GM10248 (cell line): Measurements from ENCODE around the gene PCA3.

Source experiments
- CTCF ChIA-PET: fragments of 300-600 bp; sonication (Branson Sonifier 250); formaldehyde crosslinking; extraction: SDS; loops from one replicate; lab custom pipeline; 2021; ENCODE audit warnings: antibody characterized with exemption; lab: Yijun Ruan, JAX
- POLR2A ChIA-PET: fragments of 350-650 bp; sonication (Branson Sonifier 250); formaldehyde crosslinking; extraction: SDS; loops from one replicate; lab custom pipeline; 2020; ENCODE audit warnings: antibody characterized with exemption; lab: Yijun Ruan, JAX
- DNase-seq: peaks from one replicate; pipeline ENCODE4 v3.0.0; 2012; ENCODE audit errors: extremely low spot score
- TF ChIP-seq, protein P1 (sequence below): IDR thresholded peaks from 2 replicates; pipeline ENCODE4 v1.5.1; 2012; ENCODE audit warnings: mild to moderate bottlenecking, low read depth; ENCODE audit errors: extremely low read depth, missing control alignments, control extremely low read depth

Gene PCA3

DNA sequence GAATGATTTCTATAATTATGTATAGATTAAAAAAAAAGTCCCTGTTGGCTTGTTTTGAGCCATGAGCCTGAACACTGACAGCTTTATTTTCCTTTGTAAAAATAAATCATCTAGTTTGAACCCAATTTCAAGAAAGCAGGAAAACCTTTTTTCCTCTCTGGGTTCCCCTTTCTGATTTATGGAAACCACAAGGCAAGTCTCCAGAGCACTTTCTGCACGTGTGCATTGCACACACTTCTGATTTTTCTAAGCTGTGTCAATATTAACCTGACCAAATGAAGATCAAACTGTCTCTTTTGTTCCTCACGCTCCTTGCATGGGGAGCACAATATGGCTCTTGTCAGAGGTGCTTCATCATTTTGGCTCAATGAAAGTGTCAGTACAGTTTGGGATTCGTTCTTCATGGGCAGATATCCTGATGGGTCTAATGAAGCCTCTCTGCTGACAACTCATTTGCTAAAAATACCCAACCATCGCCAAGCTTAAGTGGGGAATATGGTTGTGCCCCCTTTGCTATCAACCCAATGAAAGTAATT is 39.2 kb upstream of the PCA3 start:
- DNase-seq = no peak
- TF ChIP-seq, protein P1, sequence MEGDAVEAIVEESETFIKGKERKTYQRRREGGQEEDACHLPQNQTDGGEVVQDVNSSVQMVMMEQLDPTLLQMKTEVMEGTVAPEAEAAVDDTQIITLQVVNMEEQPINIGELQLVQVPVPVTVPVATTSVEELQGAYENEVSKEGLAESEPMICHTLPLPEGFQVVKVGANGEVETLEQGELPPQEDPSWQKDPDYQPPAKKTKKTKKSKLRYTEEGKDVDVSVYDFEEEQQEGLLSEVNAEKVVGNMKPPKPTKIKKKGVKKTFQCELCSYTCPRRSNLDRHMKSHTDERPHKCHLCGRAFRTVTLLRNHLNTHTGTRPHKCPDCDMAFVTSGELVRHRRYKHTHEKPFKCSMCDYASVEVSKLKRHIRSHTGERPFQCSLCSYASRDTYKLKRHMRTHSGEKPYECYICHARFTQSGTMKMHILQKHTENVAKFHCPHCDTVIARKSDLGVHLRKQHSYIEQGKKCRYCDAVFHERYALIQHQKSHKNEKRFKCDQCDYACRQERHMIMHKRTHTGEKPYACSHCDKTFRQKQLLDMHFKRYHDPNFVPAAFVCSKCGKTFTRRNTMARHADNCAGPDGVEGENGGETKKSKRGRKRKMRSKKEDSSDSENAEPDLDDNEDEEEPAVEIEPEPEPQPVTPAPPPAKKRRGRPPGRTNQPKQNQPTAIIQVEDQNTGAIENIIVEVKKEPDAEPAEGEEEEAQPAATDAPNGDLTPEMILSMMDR = no peak
- POLR2A ChIA-PET = no interaction called here
- CTCF ChIA-PET = interaction anchor here (1.3 kb wide), 1 partner anchor 14 kb away, joined by 3 read pairs; no protein-coding TSS in a partner anchor

- ChIA-PET CTCF (interaction anchor here (0.8 to 2.7 kb wide), 4 partner anchors 10 to 23 kb away, joined by 3 to 6 read pairs (median 3); no protein-coding TSS in a partner anchor), POLR2A (no interaction called here)
- TF ChIP-seq, protein P1 = no peak
- no peak for DNase-seq
Observed at GRCh38 chr9:76725885-76726284, 38.4 kb upstream of the PCA3 start.

GRCh38 chr9:76729116-76729515 is 35.1 kb upstream of the PCA3 start:
- CTCF ChIA-PET = interaction anchor here (1.0 to 2.0 kb wide), 2 partner anchors 24 to 126 kb away, joined by 3 to 4 read pairs; no protein-coding TSS in a partner anchor
- TF ChIP-seq, protein P1 = no peak
- no peak for DNase-seq
- POLR2A ChIA-PET = no interaction called here

- CTCF ChIA-PET = interaction anchor here (1.0 to 2.4 kb wide), 5 partner anchors 9 to 127 kb away, joined by 3 to 11 read pairs (median 4); no protein-coding TSS in a partner anchor
- no peak for DNase-seq
- TF ChIP-seq, protein P1 = no peak
- POLR2A ChIA-PET = no interaction called here
Observed at GRCh38 chr9:76729980-76730737, 34.1 kb upstream of the PCA3 start.

DNA sequence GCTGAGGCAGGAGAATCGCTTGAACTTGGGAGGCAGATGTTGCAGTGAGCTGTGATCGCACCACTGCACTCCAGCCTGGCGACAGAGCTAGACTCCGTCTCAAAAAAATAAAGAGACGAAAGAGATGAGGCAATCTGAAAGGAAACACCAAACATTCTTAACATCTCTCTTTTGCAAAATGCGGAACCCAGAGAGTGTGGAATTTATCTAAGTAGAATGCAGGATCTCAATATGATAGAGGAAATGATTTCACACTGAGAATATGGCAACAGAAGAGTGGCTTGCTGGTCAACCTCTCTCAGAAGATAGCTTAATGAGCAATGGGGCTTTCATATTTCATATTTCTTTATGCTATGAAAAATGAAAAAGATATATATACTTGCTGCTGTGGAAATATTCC is 33.4 kb upstream of the PCA3 start:
- no peak for DNase-seq
- TF ChIP-seq, protein P1 = no peak
- CTCF ChIA-PET = interaction anchor here (1.0 to 2.4 kb wide), 4 partner anchors 9 to 27 kb away, joined by 3 to 11 read pairs (median 4); no protein-coding TSS in a partner anchor
- POLR2A ChIA-PET = no interaction called here

GRCh38 chr9:76732341-76732958 is 31.8 kb upstream of the PCA3 start:
- TF ChIP-seq, protein P1 = no peak
- DNase-seq = no peak
- POLR2A ChIA-PET = no interaction called here
- CTCF ChIA-PET = interaction anchor here (1.5 kb wide), 1 partner anchor 14 kb away, joined by 4 read pairs; no protein-coding TSS in a partner anchor
